Large intestine (tissue), 3 donors: ENCODE data around the gene CLDN7. TPM values are rescaled to one million over a fixed set of nuclear protein-coding genes. Genes with fewer than 3 reads are reported as not detected.

Experiments
- DNase-seq, 2 donors: peaks; one replicate each; pipeline versions ENCODE4 v3.0.0 to v3.0.0-alpha.2; 2013
- H3K27ac ChIP-seq: one replicate; pipeline ENCODE4 v1.5.1; 2013; ENCODE audit warnings: low read length
- H3K27me3 ChIP-seq: 2 replicates; pipeline ENCODE4 v1.6.1; 2013; ENCODE audit warnings: low read length; ENCODE audit not compliant: control insufficient read depth, insufficient read depth
- H3K36me3 ChIP-seq: 2 replicates; pipeline ENCODE4 v1.6.1; 2013; ENCODE audit warnings: low read length; ENCODE audit not compliant: control insufficient read depth, insufficient read depth
- H3K4me1 ChIP-seq: one replicate; pipeline ENCODE4 v1.6.1; 2013; ENCODE audit warnings: low read length; ENCODE audit not compliant: control insufficient read depth, insufficient read depth
- H3K4me3 ChIP-seq: one replicate; pipeline ENCODE4 v1.5.1; 2013; ENCODE audit warnings: low read length
- H3K9me3 ChIP-seq: one replicate; pipeline ENCODE4 v1.6.1; 2013; ENCODE audit warnings: mild to moderate bottlenecking, low read depth, low read length, moderate library complexity; ENCODE audit not compliant: control insufficient read depth
- WGBS: methylation state at CpG from one replicate; pipeline ENCODE4 v1.1.5; 2013; ENCODE audit warnings: low lambda C conversion rate; ENCODE audit not compliant: insufficient coverage; 5-methylcytosine and 5-hydroxymethylcytosine counted together
- polyA plus RNA-seq: library from polyadenylated mRNA; unstranded; fragments of 120-200 nt; gene quantifications from one replicate; pipeline ENCODE4 v1.2.1, GENCODE V29; 2013

CLDN7 gene
- polyA plus RNA-seq, 1 donor = 250 TPM

DNA sequence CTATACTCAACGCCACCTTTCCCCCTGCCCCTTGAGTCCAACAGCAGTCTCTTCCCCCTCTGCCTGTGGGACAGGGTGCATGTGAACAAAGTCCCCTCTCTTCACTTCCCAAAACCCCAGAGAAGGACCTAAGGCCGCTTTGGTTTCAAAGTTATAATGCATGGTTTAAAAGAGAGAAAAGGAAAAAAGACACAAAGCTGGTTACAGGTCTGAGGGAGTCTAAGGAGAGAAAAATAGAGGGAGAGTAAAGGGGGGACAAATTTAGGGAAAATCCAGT is 18.9 kb downstream of the CLDN7 start:
- H3K4me3 ChIP-seq = peak overlapping the region; percentile 95
- H3K9me3 ChIP-seq = no peaks in the 10 kb centered on the region
- DNase-seq = no peak
- H3K27me3 ChIP-seq = no peaks in the 10 kb centered on the region
- peak overlapping the region; percentile 99 for H3K27ac ChIP-seq
- WGBS = 17% methylated on average over 1 of the region's 2 CpGs
- peaks cover 14% of the 10 kb centered on the region for H3K4me1 ChIP-seq
- peaks cover 39% of the 10 kb centered on the region for H3K36me3 ChIP-seq

DNA sequence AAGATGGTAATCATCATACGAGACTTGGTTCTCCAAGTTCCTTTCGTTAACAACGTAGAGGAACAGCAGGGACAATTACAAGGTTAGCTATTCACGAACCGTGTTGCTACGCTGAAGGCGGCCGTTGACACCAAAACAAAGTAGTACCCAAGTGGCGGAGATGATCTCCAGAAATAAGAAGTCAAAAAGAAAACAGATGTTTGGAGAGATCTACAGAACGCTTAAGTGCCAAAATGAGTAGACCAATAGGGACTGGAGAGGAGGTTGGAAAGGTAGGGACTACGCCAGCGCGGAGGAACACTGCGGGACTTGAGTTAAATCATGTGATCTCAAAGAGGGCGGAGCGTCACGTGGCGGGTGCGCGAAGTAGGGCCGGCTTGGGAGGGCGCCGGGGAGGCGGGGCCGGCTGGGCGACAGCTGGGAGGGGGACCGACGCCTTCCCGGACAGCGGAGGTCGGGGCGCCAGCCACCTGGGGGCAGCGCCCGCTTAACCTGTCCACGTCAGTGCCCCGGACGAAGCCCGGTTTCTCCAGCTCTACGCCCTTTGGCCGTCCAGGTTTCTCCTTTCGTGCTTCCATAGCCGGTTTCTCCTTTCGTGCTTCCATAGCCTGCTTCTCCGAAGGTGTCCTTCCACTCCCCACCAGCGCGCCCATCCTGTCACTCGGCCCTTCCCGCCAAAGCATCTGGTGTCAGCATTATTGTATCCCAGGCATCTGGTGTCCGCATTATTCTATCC is 19.4 kb downstream of the CLDN7 start:
- no peaks in the 10 kb centered on the region for H3K9me3 ChIP-seq
- no peaks in the 10 kb centered on the region for H3K27me3 ChIP-seq
- H3K4me3 ChIP-seq = peak overlapping the region; percentile 95
- DNase-seq = peak; percentile 96 to 97
- peaks cover 39% of the 10 kb centered on the region for H3K36me3 ChIP-seq
- H3K4me1 ChIP-seq = peaks cover 14% of the 10 kb centered on the region
- peak overlapping the region; percentile 99 for H3K27ac ChIP-seq
- WGBS = 0% methylated on average over 2 of the region's 49 CpGs

DNA sequence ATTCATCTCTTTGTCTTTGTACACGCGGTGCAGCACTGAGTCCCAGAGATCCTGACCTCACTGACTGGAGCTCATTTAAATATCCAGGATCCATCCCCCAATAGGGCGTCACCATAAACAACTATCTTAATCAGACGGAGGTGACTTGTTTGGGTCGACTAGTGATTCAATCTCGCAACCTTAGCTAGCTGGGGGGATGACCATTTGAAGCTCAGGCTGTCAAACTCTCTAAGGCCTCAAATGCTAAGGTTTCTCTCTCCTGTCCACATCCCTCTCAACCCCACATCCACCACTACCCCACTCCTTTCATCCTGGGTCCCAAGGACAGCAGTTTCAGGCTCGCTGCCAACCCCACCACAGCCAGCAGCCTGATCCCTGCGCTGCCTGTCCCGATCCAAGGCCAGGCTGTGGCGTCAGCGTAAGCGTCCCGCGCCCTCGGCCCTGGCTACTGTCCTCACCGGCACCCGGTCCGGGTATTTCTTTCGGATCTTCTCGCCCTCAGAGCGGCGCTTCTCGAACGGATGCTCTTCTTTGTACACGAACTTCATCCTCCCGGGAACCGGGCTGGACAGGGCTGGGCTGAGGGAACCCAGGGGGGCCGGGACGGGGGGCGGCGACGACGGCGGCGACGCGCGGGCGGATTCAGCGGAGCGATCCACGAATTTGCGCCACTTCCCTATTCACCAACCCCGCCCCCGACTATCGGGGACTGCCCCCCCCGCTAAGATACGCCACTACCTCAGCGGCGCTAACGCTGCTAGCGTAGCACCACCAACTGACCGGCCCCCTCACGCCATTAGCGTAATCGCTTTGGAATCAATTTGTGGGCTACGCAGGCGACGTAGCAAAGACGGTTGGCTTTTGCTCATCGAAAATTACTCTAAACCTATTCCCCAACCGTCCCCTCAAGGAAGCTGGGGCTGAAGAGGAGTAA is 20.2 kb downstream of the CLDN7 start, which contains the start of gene GABARAP:
Gene GABARAP, minus strand, starts transcription at position 667 of the 934 bp plus-strand sequence. Its CDS starts 119 bp downstream, at position 548.
- Histone ChIP-seq H3K9me3 (no peaks in the 10 kb centered on the region), H3K4me3 (peak within 1 kb of the TSS; percentile 95), H3K27ac (peak within 1 kb of the TSS; percentile 99), H3K27me3 (no peaks in the 10 kb centered on the region), H3K36me3 (peaks cover 42% of the 10 kb centered on the region), H3K4me1 (peaks cover 19% of the 10 kb centered on the region)
- DNase-seq = peak; percentile 92 to 96
- no CpG with 5 or more reads among the region's 62 CpGs for WGBS

DNA sequence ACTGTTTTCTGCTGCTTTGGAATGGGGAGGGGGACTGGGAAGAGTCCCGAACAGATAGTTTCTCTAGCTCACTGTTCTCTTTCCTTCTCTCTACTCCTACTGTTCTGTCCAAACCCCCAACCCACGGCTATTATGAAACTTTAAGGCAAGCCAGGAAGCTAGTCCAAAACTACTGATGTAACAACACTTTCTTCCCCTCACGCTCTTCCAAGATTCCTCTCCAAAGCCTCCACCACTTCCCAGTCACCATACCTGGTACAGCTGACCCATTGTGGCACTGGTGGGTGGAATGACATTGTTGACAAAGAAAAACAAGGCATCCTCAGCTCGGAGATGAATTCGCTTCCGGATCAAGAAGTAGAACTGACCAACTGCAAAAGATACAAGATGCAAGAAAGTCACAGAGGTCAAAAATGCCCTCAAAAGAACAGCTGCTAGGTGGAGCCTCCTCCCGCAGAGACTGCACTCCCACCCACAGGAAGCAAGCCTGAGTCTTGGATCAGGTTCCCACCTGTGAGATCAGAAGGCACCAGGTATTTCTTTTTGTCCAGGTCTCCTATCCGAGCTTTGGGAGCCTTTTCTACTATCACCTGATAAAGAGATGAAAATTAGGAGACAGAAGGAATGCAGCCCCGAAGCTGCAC is 21.1 kb downstream of the CLDN7 start:
- DNase-seq = no peak
- H3K4me3 ChIP-seq = peak overlapping the region; percentile 95
- peak overlapping the region; percentile 99 for H3K27ac ChIP-seq
- H3K36me3 ChIP-seq = peaks cover 42% of the 10 kb centered on the region
- no CpG with 5 or more reads among the region's 9 CpGs for WGBS
- no peaks in the 10 kb centered on the region for H3K9me3 ChIP-seq
- H3K4me1 ChIP-seq = peaks cover 22% of the 10 kb centered on the region
- H3K27me3 ChIP-seq = no peaks in the 10 kb centered on the region

DNA sequence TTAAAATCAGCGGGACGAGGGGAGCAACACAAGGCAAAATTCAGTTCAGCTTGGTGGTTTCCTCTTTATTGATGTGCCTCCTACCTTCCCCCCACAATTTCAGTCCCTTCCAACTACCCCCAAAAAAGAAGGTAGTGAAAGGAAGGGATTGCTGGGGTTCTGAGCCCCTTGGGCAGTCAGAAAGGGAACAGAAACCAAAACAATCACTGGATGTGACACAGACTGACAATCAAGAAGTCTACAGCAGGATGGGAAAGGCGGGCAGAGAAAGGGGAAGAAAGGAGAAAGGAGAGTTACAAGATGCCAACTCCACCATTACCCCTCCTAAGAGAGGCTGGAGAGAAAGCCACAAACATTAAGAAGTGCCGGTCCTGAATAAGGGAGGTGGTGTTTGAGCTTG is 21.9 kb downstream of the CLDN7 start:
- Histone ChIP-seq H3K9me3 (no peaks in the 10 kb centered on the region), H3K4me3 (peak overlapping the region; percentile 95), H3K27ac (peak overlapping the region; percentile 99), H3K4me1 (peaks cover 29% of the 10 kb centered on the region), H3K27me3 (no peaks in the 10 kb centered on the region), H3K36me3 (peaks cover 42% of the 10 kb centered on the region)
- DNase-seq = no peak
- no CpG with 5 or more reads among the region's 4 CpGs for WGBS

DNA sequence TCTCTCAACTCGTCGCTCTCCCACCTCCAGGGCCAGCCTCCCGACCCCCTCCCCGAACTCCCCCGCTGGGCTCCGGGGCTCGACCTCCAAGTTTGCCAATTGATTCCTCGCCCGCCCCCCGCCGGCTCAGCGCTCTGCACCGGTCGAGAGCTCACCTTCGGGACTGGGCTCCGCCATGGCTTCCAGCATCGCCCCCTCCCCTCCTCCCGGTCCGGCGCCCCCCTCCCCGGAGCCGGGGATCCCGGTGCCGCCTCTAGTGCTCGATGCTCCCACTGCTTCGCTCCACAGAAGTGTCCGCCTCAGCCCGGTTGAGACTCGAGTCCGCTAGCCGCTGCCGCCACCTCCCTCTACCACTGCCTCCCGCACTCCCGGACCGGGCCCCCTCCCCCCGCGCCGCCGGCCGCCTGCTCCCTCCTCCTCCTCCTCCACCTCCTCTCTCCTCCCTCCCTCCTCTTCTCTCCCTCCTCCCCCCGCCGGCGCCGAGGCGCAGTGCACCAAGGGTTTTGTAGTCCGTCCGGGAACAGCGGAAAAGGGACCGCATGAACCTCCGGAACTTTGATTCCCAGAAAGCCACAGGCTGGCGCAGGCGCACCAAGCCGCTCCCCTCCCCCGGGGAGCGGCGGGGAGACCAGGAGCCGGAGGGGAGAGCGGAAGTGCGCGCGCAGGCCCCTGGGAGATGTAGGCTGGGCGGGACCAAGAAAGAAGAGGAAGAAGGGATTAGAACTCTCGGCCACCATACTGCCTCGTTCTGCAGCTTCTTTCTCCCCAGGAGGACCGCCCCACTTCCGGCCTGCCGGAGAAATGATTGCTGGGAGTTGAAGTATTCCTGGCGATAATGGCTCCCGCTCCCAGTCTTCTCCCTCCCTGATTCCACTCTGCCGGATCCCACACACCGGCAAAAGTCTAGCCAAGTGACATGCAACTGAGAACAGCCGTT is 22.9 kb downstream of the CLDN7 start, which contains the start of gene PHF23:
Gene PHF23, minus strand, starts transcription at position 367 of the 937 bp plus-strand sequence. Its CDS starts 178 bp downstream, at position 189.
- Histone ChIP-seq H3K4me3 (peak within 1 kb of the TSS; percentile 98), H3K36me3 (peaks cover 42% of the 10 kb centered on the region), H3K4me1 (peaks cover 32% of the 10 kb centered on the region), H3K27ac (peak within 1 kb of the TSS; percentile 66), H3K9me3 (no peaks in the 10 kb centered on the region), H3K27me3 (no peaks in the 10 kb centered on the region)
- peak; percentile 100 for DNase-seq
- no CpG with 5 or more reads among the region's 72 CpGs for WGBS

DNA sequence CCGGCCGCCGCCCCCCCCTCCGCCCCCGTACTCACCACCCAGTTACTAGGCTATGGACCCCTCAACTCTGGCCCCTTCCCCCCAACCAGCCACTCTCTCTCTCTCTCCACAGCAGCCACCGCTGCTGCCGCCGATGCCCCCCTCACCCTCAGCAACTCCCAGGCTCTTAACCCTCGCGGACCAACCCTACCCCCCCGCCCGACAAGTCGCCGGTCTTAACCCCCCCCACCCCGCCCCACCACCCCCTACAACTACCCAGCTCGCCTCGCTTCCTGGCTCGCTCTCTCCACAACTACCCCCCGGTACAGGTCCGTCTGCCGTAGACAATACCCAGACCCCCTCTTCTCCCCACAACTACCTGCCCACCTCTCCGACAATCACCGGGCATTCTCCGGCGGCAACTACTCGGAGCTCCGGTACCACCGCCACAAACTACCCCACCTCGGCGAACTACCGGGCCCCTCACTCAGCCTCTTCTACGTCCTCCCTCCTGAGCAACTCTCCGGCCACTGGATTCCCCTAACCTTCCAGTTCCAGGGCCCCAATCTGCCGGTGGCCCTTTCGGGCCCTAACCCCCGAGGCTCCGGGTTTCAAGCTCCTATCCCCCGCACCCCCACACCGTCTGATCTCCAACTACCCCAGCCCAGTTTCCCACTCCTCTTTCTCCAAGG is 23.7 kb downstream of the CLDN7 start:
- Histone ChIP-seq H3K4me3 (peak overlapping the region; percentile 98), H3K27ac (peak overlapping the region; percentile 66), H3K36me3 (peaks cover 34% of the 10 kb centered on the region), H3K4me1 (peaks cover 32% of the 10 kb centered on the region), H3K27me3 (no peaks in the 10 kb centered on the region), H3K9me3 (no peaks in the 10 kb centered on the region)
- no CpG with 5 or more reads among the region's 39 CpGs for WGBS
- peak in 1 of 2 donors; percentile 53 for DNase-seq

DNA sequence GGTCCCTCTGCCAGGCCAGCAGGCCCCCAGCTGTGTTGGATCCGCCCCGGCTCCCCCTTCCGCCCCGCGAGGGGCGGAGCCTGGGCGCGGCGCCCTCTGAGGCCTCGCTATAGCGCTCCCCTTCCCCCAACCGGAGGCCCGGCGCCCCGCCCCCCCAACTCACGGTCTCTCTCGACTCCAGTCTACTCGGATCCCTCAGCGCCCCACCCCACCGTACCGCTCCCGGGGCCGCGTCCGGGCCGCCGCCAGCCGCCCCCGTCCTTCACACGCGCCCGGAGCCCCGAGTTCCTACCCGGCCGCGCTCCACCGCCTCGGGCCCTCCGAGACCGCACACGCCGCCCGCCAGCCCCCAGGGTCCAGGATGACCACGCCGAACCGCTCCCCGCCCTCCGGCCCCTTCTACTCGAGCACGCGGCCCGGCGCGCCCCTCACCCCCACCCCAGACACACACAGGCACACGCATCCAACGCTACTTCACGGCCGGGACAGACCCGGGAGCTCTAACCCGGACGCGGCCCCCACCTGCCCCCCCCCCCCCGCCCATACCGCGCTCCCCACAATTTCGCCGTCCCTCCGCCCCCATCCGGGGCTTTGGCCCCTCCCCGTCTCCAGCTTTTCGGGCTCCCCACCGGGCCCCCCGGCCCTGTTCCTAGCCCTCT is 24.4 kb downstream of the CLDN7 start:
- no CpG with 5 or more reads among the region's 73 CpGs for WGBS
- H3K27me3 ChIP-seq = no peaks in the 10 kb centered on the region
- H3K36me3 ChIP-seq = peaks cover 34% of the 10 kb centered on the region
- DNase-seq = peak; percentile 75 to 88
- peak overlapping the region; percentile 66 for H3K27ac ChIP-seq
- H3K4me3 ChIP-seq = peak overlapping the region; percentile 98
- peaks cover 32% of the 10 kb centered on the region for H3K4me1 ChIP-seq
- H3K9me3 ChIP-seq = no peaks in the 10 kb centered on the region

DNA sequence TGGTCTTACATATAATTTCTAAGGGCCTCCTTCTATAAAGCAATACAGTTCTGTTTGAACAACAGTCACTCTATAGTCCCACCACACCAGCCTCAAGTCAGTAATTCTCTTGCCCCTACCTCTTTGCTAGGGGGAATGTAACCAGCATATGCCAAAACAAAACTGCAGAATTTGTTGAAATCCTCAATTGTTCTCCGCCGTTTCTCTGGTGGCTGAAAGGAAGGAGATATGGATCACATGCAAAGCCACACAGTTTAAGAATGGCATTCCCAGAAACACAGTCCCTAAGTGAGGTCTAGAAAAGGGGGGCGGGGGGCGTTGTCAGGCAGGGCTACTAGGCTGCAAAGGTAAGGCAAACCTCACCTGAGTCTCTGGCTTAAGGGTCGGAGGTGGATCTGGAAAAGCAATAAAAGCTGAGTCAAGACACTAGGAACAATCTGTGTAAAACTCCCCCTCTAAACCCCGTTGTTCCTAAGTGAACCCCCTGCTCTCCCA is 25.0 kb downstream of the CLDN7 start:
- no peak for DNase-seq
- H3K9me3 ChIP-seq = no peaks in the 10 kb centered on the region
- peaks cover 34% of the 10 kb centered on the region for H3K36me3 ChIP-seq
- H3K4me3 ChIP-seq = peak overlapping the region; percentile 98
- H3K27me3 ChIP-seq = no peaks in the 10 kb centered on the region
- no CpG with 5 or more reads among the region's 6 CpGs for WGBS
- peaks cover 36% of the 10 kb centered on the region for H3K4me1 ChIP-seq
- peak overlapping the region; percentile 66 for H3K27ac ChIP-seq
